Myocyte (in vitro differentiated cells): ENCODE results near the gene A3GALT2. TPM values are rescaled to one million over a fixed set of nuclear protein-coding genes. Genes with fewer than 3 reads are reported as not detected.

Experiments
- DNase-seq: peaks from one replicate; pipeline ENCODE4 v3.0.0-alpha.2; 2012; ENCODE audit warnings: low read depth
- microRNA counts: library from miRNA; unstranded; fragments of <30 nt; microRNA quantifications from one replicate; lab custom pipeline; 2016
- microRNA-seq: library from miRNA; unstranded; fragments of <30 nt; microRNA quantifications from one replicate; pipeline ENCODE4, GENCODE V29; 2016
- total RNA-seq: library from RNA; depleted of rRNA; stranded (reverse); fragments of >200 nt; gene quantifications from 2 replicates; pipeline ENCODE4 v1.2.3, GENCODE V29; 2014

The A3GALT2 gene
- total RNA-seq, 1 donor from 2014 or later, result 0.32 TPM

DNA sequence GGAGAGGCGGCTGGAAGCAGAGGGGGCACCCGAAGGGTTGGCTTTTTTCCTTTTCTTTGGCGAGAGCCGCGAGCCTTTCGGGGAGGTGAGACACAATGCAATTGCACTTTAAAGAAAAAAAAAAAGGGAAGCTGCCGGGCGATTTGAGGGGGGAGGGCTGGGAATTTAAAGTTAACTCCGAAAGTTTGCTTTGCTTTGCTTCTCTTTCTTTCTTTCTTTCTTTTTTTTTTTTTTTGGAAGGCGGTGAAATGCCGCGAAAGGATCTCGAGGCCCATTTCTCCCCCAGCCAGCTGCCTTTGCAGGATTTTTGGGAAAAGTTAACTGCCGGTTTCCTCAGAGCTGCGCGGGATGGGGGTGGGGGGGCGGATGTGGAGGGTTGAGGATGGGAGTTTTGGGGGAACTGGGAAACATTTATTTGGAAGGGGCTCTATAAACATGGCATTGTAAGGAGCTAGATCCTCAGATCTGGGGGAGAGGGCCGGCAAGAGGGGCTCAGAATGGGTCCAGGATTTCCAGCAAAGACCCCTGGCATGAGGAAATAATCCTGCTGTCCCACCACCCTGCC, 63.6 kb downstream of the A3GALT2 start:
- DNase-seq, result no peak

MicroRNA genes within 50 kb of the gene (microRNA counts, 767-probe panel; counts per million panel counts)
- microRNA hsa-miR-3605-5p (lab: Ali Mortazavi, UCI), result not detected

Small RNA genes lying within 50 kb of the gene (microRNA-seq; reads per million reads assigned to microRNA genes)
- gene MIR3605, result 19.2 reads per million, percentile 39 among the genes with 10 or more reads in this experiment

Other genes with a start within 250 kb of the A3GALT2 start
- 5.3 and 10.7 TPM in 2 replicates for gene AZIN2, start 239.9 kb downstream of the A3GALT2 start, total RNA-seq
- gene TRIM62, start 139.1 kb downstream of the A3GALT2 start, total RNA-seq, result 16.8 and 20.8 TPM in 2 replicates
- gene ZNF362, start 64.6 kb downstream of the A3GALT2 start, total RNA-seq, result 20.4 and 28.0 TPM in 2 replicates
- 72.5 and 93.1 TPM in 2 replicates for gene PHC2, start 110.0 kb upstream of the A3GALT2 start, total RNA-seq
- 5.6 and 5.8 TPM in 2 replicates for gene ZSCAN20, start 151.5 kb upstream of the A3GALT2 start, total RNA-seq